NCI-H1694 (cell line): Measurements from ENCODE around the gene PAX5.
"Not testable (repeated sequence)": the region's sequence is repeated elsewhere in the genome, so short reads cannot be mapped to it uniquely, and the experiment has no call there.

Experiments used
- DNase-seq: peaks from one replicate; lab custom pipeline; 2025; lab: John Stamatoyannopoulos, UW

Gene PAX5

GRCh38 chr9:37033682-37034304 lies at the start of gene PAX5:
TSS of gene PAX5 (minus strand) at chr9:37034268. CDS start at chr9:37034031, 237 bp downstream.
- DNase-seq: no peak

- no peak for DNase-seq
Observed at GRCh38 chr9:37083654-37084053, 49.6 kb upstream of the PAX5 start.

- DNase-seq: no peak
Observed at GRCh38 chr9:37082214-37082765, 48.2 kb upstream of the PAX5 start.

GRCh38 chr9:37081507-37081906 lies 47.4 kb upstream of the PAX5 start:
- DNase-seq: not testable (repeated sequence)

GRCh38 chr9:37080165-37080628 lies 46.1 kb upstream of the PAX5 start:
- DNase-seq: not testable (repeated sequence)

GRCh38 chr9:37079370-37080164 lies 45.5 kb upstream of the PAX5 start:
- peak; percentile 95 for DNase-seq

GRCh38 chr9:37074790-37075189 lies 40.7 kb upstream of the PAX5 start:
- not testable (repeated sequence) for DNase-seq

- DNase-seq: no peak
Observed at GRCh38 chr9:37066139-37066725, 32.2 kb upstream of the PAX5 start.

GRCh38 chr9:37062336-37062735 lies 28.3 kb upstream of the PAX5 start:
- DNase-seq: no peak

GRCh38 chr9:37061768-37062167 lies 27.7 kb upstream of the PAX5 start:
- no peak for DNase-seq

GRCh38 chr9:37060833-37061232 lies 26.8 kb upstream of the PAX5 start:
- no peak for DNase-seq

- no peak for DNase-seq
Observed at GRCh38 chr9:37056046-37056920, 22.2 kb upstream of the PAX5 start.

- not testable (repeated sequence) for DNase-seq
Observed at GRCh38 chr9:37054363-37054720, 20.3 kb upstream of the PAX5 start.

GRCh38 chr9:37053684-37054362 lies 19.8 kb upstream of the PAX5 start:
- DNase-seq: no peak

GRCh38 chr9:37046683-37047082 lies 12.6 kb upstream of the PAX5 start:
- DNase-seq: no peak

GRCh38 chr9:37042421-37042820 lies 8.4 kb upstream of the PAX5 start:
- no peak for DNase-seq

- DNase-seq: no peak
Observed at GRCh38 chr9:37040508-37041127, 6.5 kb upstream of the PAX5 start.

GRCh38 chr9:37038943-37039464 lies 4.9 kb upstream of the PAX5 start:
- no peak for DNase-seq

- no peak for DNase-seq
Observed at GRCh38 chr9:37038302-37038942, 4.4 kb upstream of the PAX5 start.
